HepG2 (cell line): ENCODE data around the gene TXNRD2. TPM values are rescaled to one million over a fixed set of nuclear protein-coding genes. Genes with fewer than 3 reads are reported as not detected.

ENCODE experiments used
- ARNT ChIP-seq: fragments of 450-650 bp; IDR thresholded peaks from 2 replicates; pipeline ENCODE4 v1.6.1; 2017
- BRCA1 ChIP-seq: sonication (generic); formaldehyde crosslinking; IDR thresholded peaks from 2 replicates; pipeline ENCODE4 v1.4.0; 2020; ENCODE audit warnings: missing genetic modification reagents
- CEBPZ ChIP-seq: IDR thresholded peaks from 2 replicates; pipeline ENCODE4 v1.6.1; 2012; ENCODE audit warnings: low read length, improper control_type of control experiment
- MEIS2 ChIP-seq: sonication (generic); formaldehyde crosslinking; IDR thresholded peaks from 2 replicates; pipeline ENCODE4 v1.9.0; 2021; ENCODE audit warnings: mild to moderate bottlenecking, missing genetic modification reagents
- NCOA5 ChIP-seq: sonication (generic); formaldehyde crosslinking; IDR thresholded peaks from 2 replicates; pipeline ENCODE4 v1.4.0; 2020; ENCODE audit warnings: missing genetic modification reagents
- PHF8 ChIP-seq: sonication (generic); formaldehyde crosslinking; IDR thresholded peaks from 2 replicates; pipeline ENCODE4 v1.5.0; 2020; ENCODE audit warnings: missing genetic modification reagents
- PRMT3 ChIP-seq: sonication (generic); formaldehyde crosslinking; IDR thresholded peaks from 2 replicates; pipeline ENCODE4 v1.8.1; 2022; ENCODE audit warnings: low read depth, mild to moderate bottlenecking, moderate library complexity, missing genetic modification reagents, borderline replicate concordance
- RAD21 ChIP-seq: fragments of 450-650 bp; formaldehyde crosslinking; IDR thresholded peaks from 2 replicates; pipeline ENCODE4 v1.5.0; 2020; ENCODE audit warnings: mild to moderate bottlenecking
- RELA ChIP-seq: sonication (generic); formaldehyde crosslinking; IDR thresholded peaks from 2 replicates; pipeline ENCODE4 v1.4.0; 2020; ENCODE audit warnings: missing genetic modification reagents
- SIN3A ChIP-seq: IDR thresholded peaks from 2 replicates; pipeline ENCODE4 v1.6.1; 2011; ENCODE audit warnings: low read depth, mild to moderate bottlenecking, control low read depth, low read length, borderline replicate concordance
- SNAPC2 ChIP-seq: sonication (generic); formaldehyde crosslinking; IDR thresholded peaks from 2 replicates; pipeline ENCODE4 v1.8.1; 2022; ENCODE audit warnings: mild to moderate bottlenecking, missing genetic modification reagents
- ZHX1 ChIP-seq: sonication (generic); formaldehyde crosslinking; IDR thresholded peaks from 2 replicates; pipeline ENCODE4 v1.8.1; 2022; ENCODE audit warnings: low read depth, mild to moderate bottlenecking, missing genetic modification reagents
- ZNF160 ChIP-seq: sonication (generic); formaldehyde crosslinking; IDR thresholded peaks from 2 replicates; pipeline ENCODE4 v1.8.0; 2022; ENCODE audit warnings: mild to moderate bottlenecking, inconsistent platforms, missing genetic modification reagents
- ZNF484 ChIP-seq: sonication (generic); formaldehyde crosslinking; IDR thresholded peaks from 2 replicates; pipeline ENCODE4 v1.5.1; 2020; ENCODE audit warnings: mild to moderate bottlenecking, low read depth, missing genetic modification reagents, borderline replicate concordance
- ZNF607 ChIP-seq: sonication (generic); formaldehyde crosslinking; IDR thresholded peaks from 2 replicates; pipeline ENCODE4 v1.5.1; 2020; ENCODE audit warnings: missing genetic modification reagents, mild to moderate bottlenecking, borderline replicate concordance
- polyA plus RNA-seq, 8 experiments: library from polyadenylated mRNA; depleted of rRNA in 3 of 8; stranded (reverse) in 7 of 8; unstranded in 1 of 8; fragments of >200 nt; fragmentation: Illumina TruSeq in 4 of 8; extraction: Trizol in 4 of 8; gene quantifications; 2 replicates each; pipeline versions ENCODE4 v1.2.1 to v1.2.3, GENCODE V29; 2011 to 2016; ENCODE audit warnings: low read depth in 4 of 8, missing spikeins in 1 of 8, mixed read lengths in 1 of 8; ENCODE audit not compliant: insufficient read depth in 1 of 8
- total RNA-seq, 5 experiments: library from RNA; depleted of rRNA; stranded (reverse); fragments of >200 nt; fragmentation: Illumina TruSeq; extraction: Trizol; gene quantifications; 2 replicates each; pipeline ENCODE4 v1.2.3, GENCODE V29; 2016; ENCODE audit warnings: low read depth in 1 of 5
- TF ChIP-seq, protein P1 (sequence below): sonication (generic); formaldehyde crosslinking; IDR thresholded peaks from 2 replicates; pipeline ENCODE4 v1.4.0; 2020; ENCODE audit warnings: missing genetic modification reagents, borderline replicate concordance
- TF ChIP-seq, protein P2 (sequence below): IDR thresholded peaks from 2 replicates; pipeline ENCODE4 v1.6.1; 2016; ENCODE audit warnings: mild to moderate bottlenecking

Gene TXNRD2
- total and polyA plus RNA-seq, 2 of the 13 experiments (the other 11 are each of a cell fraction or from before 2014, with no cell fraction given): 17.5 to 18.6 TPM

GRCh38 chr22:19970479-19971275, 29.1 kb upstream of the TXNRD2 start (continued):
- TF ChIP-seq RELA: peak; percentile 44; the same call in 1 of the 2 replicates
- TF ChIP-seq, protein P1, sequence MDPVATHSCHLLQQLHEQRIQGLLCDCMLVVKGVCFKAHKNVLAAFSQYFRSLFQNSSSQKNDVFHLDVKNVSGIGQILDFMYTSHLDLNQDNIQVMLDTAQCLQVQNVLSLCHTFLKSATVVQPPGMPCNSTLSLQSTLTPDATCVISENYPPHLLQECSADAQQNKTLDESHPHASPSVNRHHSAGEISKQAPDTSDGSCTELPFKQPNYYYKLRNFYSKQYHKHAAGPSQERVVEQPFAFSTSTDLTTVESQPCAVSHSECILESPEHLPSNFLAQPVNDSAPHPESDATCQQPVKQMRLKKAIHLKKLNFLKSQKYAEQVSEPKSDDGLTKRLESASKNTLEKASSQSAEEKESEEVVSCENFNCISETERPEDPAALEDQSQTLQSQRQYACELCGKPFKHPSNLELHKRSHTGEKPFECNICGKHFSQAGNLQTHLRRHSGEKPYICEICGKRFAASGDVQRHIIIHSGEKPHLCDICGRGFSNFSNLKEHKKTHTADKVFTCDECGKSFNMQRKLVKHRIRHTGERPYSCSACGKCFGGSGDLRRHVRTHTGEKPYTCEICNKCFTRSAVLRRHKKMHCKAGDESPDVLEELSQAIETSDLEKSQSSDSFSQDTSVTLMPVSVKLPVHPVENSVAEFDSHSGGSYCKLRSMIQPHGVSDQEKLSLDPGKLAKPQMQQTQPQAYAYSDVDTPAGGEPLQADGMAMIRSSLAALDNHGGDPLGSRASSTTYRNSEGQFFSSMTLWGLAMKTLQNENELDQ (CRISPR knock-in tag): 0 out of 2 replicates have a peak, but pooled peaks have one; percentile 19
- TF ChIP-seq ZNF160 (CRISPR knock-in tag): 0 out of 2 replicates have a peak, but pooled peaks have one; percentile 67
- peak; percentile 85 for TF ChIP-seq RAD21 (CRISPR knock-in tag)
- no peak for TF ChIP-seq ZNF484
- TF ChIP-seq BRCA1 (CRISPR knock-in tag): 0 out of 2 replicates have a peak, but pooled peaks have one; percentile 90
- TF ChIP-seq NCOA5 (CRISPR knock-in tag): no peak; the same call in 1 of the 2 replicates
- TF ChIP-seq ARNT: no peak
- peak; percentile 82 for TF ChIP-seq SNAPC2 (CRISPR knock-in tag)
- peak; percentile 41; the same call in 1 of the 2 replicates for TF ChIP-seq ZHX1 (CRISPR knock-in tag)
- no peak for TF ChIP-seq MEIS2 (CRISPR knock-in tag)
- TF ChIP-seq, protein P2, sequence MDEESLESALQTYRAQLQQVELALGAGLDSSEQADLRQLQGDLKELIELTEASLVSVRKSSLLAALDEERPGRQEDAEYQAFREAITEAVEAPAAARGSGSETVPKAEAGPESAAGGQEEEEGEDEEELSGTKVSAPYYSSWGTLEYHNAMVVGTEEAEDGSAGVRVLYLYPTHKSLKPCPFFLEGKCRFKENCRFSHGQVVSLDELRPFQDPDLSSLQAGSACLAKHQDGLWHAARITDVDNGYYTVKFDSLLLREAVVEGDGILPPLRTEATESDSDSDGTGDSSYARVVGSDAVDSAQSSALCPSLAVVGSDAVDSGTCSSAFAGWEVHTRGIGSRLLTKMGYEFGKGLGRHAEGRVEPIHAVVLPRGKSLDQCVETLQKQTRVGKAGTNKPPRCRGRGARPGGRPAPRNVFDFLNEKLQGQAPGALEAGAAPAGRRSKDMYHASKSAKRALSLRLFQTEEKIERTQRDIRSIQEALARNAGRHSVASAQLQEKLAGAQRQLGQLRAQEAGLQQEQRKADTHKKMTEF (CRISPR knock-in tag): peak; percentile 91
- TF ChIP-seq CEBPZ: no peak
- 0 out of 2 replicates have a peak, but pooled peaks have one; percentile 28 for TF ChIP-seq PRMT3 (CRISPR knock-in tag)
- peak; percentile 51; the same call in 1 of the 2 replicates for TF ChIP-seq SIN3A
- TF ChIP-seq PHF8: peak; percentile 58
- TF ChIP-seq ZNF607 (CRISPR knock-in tag): peak; percentile 59; the same call in 1 of the 2 replicates
